ENCODE results near the gene ELK4.
"Not testable (repeated sequence)": the region's sequence is repeated elsewhere in the genome, so short reads cannot be mapped to it uniquely, and the experiment has no call there.

Gene ELK4

DNA sequence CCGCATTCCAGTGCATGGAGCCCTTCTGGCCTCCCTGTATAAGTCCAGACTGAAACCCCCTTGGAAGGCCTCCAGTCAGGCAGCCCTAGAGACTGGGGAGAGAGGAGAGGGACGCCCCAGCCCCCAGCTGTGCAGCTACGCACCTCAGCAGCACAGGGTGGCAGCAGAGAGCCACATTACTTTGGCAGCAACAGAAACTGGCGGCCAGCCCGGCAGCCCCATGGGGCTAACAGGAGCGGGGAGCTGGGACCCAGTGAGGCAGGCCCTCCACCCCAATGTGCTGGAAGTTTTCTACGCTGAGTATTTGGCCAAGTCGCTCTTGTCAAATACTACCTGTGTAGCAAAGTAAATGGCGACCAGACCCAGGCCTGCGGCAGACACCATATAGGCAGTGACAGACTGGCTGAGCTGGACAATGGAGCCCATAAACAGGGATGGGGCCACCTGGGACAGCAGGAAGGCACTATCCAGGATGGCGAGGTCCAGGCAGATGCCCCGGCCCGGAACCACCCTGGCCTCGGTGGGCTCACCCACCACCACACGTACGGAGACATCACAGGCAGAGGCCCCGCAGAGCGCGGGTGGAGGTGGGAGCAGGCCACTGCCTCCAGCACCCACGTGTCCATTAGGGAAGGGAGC lies 27.3 kb upstream of the ELK4 start:
- no peaks in the 10 kb centered on the region for H3K9me3 Mint-ChIP-seq
- no peaks in the 10 kb centered on the region for H3K36me3 Mint-ChIP-seq
- no peak overlapping the region for H3K4me3 Mint-ChIP-seq
- no peaks in the 10 kb centered on the region for H3K4me1 Mint-ChIP-seq
- peak; percentile 86 for DNase-seq
- no peak overlapping the region for H3K27ac Mint-ChIP-seq
- H3K27me3 Mint-ChIP-seq: peaks cover 39% of the 10 kb centered on the region
- CTCF ChIA-PET: interaction anchor here (0.7 to 9.0 kb wide), 60 partner anchors 9 to 451 kb away, joined by 3 to 337 read pairs (median 6); partner anchors contain the start of genes ELK4, KLHDC8A, PM20D1 and RAB29

DNA sequence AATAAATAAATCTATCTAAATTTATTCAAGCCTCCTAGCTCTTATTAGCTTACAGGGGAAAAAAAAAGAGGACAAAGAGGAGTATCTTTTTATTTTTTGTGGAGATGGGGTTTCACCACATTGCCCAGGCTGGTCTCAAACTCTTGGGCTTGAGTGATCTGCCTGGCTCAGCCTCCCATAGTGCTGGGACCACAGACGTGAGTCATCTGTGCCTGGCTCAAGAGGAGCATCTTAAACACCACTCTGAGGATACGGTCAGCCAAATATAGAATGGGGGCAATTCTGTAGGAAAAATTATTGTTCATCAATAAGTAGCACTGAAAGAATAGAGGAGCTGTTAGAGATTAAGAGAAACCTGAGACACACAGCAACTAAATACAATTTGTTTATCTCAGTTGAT lies 24.4 kb upstream of the ELK4 start:
- H3K4me3 Mint-ChIP-seq: no peak overlapping the region
- no peak for DNase-seq
- peaks cover 29% of the 10 kb centered on the region for H3K27me3 Mint-ChIP-seq
- no peaks in the 10 kb centered on the region for H3K9me3 Mint-ChIP-seq
- H3K27ac Mint-ChIP-seq: no peak overlapping the region
- no peaks in the 10 kb centered on the region for H3K36me3 Mint-ChIP-seq
- CTCF ChIA-PET: interaction anchor here (0.7 to 9.0 kb wide), 20 partner anchors 13 to 355 kb away, joined by 3 to 337 read pairs (median 6); partner anchors contain the start of genes ELK4 and RAB29
- H3K4me1 Mint-ChIP-seq: no peaks in the 10 kb centered on the region

DNA sequence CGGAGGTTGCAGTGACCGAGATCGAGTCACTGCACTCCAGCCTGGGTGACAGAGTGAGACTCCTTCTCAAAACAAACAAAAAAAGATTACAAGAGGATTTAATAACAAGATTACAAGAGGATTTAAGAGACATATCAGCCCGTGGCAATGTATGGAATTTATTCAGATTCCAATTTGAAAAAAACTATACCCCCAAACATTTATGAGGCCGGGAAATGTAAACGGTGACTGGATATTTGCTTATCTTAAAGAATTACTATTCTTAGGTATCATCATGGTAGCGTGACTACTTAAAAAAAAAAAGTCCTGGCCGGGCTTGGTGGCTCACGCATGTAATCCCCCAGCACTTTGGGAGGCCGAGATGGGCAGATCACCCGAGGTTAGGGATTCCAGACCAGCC lies 21.2 kb upstream of the ELK4 start:
- no peak for DNase-seq
- Mint-ChIP-seq H3K4me3 (no peak overlapping the region), H3K27ac (no peak overlapping the region), H3K36me3 (no peaks in the 10 kb centered on the region), H3K27me3 (peaks cover 22% of the 10 kb centered on the region), H3K9me3 (no peaks in the 10 kb centered on the region), H3K4me1 (no peaks in the 10 kb centered on the region)
- CTCF ChIA-PET: interaction anchor here (0.6 to 9.0 kb wide), 4 partner anchors 22 to 147 kb away, joined by 4 to 337 read pairs (median 155); partner anchors contain the start of gene ELK4

DNA sequence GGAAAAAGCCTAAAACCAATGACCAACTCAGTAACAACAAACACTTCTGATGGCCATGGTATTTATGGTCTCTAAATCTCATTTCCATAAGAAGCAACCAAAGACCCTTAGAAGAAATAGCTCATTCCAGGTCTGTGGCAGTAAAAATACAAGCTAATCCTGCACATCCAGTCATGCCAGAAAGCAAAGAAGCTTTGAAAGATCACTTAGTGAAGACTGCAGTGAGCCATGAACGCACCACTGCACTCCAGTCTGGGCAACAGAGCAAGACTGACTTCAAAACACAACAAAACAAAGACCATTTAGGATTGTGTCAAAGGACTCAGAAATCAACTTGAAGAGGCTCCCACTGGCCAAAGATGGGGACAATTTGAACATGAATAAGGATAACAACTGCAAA lies 18.4 kb upstream of the ELK4 start:
- Mint-ChIP-seq H3K27ac (no peak overlapping the region), H3K27me3 (peaks cover 13% of the 10 kb centered on the region), H3K4me1 (no peaks in the 10 kb centered on the region), H3K9me3 (no peaks in the 10 kb centered on the region), H3K4me3 (no peak overlapping the region), H3K36me3 (no peaks in the 10 kb centered on the region)
- CTCF ChIA-PET: interaction anchor here (0.6 to 4.9 kb wide), 4 partner anchors 8 to 327 kb away, joined by 3 to 32 read pairs (median 7); no protein-coding TSS in a partner anchor
- DNase-seq: no peak

DNA sequence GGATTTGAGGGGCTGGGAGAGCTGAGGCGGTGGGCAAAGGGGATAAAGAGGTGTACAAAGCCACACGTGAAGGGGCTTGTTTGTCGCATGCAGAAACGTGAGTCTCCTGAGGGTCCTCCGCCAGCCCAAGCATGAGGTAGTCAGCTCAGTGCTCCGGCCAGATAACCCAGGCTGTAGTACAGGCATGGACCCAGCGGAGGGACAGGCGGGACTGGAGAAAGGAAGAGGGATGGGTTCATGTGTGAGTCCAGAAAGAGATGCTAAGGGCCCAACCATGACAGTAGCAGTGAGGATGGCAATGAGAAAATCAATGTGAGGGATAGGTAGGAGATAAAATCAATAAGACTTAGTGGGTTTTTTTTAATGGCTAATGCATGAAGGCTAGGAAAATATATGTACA lies 13.7 kb upstream of the ELK4 start:
- Mint-ChIP-seq H3K4me1 (no peaks in the 10 kb centered on the region), H3K4me3 (no peak overlapping the region), H3K27me3 (peaks cover 18% of the 10 kb centered on the region), H3K27ac (no peak overlapping the region), H3K36me3 (no peaks in the 10 kb centered on the region), H3K9me3 (no peaks in the 10 kb centered on the region)
- CTCF ChIA-PET: interaction anchor here (0.8 to 2.5 kb wide), 4 partner anchors 8 to 62 kb away, joined by 3 to 11 read pairs (median 4); no protein-coding TSS in a partner anchor
- no peak for DNase-seq

DNA sequence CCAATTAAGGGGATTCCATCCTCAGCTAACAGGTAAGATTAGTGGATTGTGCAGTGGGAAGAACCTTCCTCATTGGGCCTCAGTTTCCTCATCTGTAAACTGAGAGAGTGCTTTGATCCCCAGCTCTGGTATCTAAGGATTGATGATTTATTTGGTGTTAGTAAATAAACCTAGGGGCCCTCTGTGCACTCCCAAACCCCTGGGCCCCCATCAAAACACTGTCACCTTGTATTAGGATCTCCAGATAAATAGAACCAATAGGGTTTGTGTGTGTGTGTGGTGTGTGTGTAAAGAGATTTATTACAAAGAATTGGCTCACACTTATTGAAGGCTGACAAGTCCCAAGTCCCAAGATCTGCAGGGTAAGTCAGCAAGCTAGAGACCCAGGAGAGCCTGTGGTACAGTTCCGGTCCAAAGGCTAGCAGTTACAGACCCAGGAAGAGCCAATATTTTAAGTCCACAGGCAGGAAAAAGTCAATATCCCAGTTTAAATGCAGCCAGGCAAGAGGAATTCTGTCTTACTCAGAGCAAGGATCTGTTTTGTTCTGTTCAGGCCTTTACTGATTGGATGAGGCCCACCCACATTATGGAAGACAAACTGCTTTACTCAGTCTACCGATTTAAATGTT lies 11.0 kb upstream of the ELK4 start:
- CTCF ChIA-PET: interaction anchor here (0.7 to 3.0 kb wide), 4 partner anchors 10 to 106 kb away, joined by 5 to 16 read pairs (median 10); partner anchors contain the start of gene ELK4

DNA sequence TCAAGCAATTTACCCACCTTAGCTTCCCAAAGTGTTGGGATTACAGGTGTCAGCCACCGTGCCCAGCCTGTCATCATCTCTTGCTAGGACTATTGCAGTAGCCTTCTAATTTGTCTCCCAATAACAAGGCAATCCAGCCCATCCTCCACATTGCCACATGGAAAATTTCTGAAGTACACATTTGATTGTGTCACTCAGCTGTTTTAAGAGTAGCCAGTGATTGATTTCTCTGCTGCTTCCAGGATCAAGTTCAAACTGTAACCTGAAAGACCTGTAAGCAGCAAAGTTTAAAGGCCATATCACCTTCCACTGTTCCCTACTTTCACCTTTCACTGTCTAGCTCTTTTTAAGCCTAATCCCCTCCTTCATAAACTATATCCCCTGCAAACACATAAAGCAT lies 7.8 kb upstream of the ELK4 start:
- Mint-ChIP-seq H3K27me3 (peaks cover 36% of the 10 kb centered on the region), H3K4me1 (peaks cover 15% of the 10 kb centered on the region), H3K27ac (no peak overlapping the region), H3K4me3 (no peak overlapping the region), H3K36me3 (no peaks in the 10 kb centered on the region), H3K9me3 (no peaks in the 10 kb centered on the region)
- DNase-seq: no peak
- CTCF ChIA-PET: interaction anchor here (0.6 to 1.1 kb wide), 2 partner anchors 16 to 48 kb away, joined by 4 read pairs; no protein-coding TSS in a partner anchor

More for the DNA sequence above, 11.0 kb upstream of the ELK4 start:
- Mint-ChIP-seq H3K4me3 (no peak overlapping the region), H3K27me3 (peaks cover 26% of the 10 kb centered on the region), H3K9me3 (no peaks in the 10 kb centered on the region), H3K27ac (no peak overlapping the region), H3K4me1 (no peaks in the 10 kb centered on the region), H3K36me3 (no peaks in the 10 kb centered on the region)
- no peak for DNase-seq

DNA sequence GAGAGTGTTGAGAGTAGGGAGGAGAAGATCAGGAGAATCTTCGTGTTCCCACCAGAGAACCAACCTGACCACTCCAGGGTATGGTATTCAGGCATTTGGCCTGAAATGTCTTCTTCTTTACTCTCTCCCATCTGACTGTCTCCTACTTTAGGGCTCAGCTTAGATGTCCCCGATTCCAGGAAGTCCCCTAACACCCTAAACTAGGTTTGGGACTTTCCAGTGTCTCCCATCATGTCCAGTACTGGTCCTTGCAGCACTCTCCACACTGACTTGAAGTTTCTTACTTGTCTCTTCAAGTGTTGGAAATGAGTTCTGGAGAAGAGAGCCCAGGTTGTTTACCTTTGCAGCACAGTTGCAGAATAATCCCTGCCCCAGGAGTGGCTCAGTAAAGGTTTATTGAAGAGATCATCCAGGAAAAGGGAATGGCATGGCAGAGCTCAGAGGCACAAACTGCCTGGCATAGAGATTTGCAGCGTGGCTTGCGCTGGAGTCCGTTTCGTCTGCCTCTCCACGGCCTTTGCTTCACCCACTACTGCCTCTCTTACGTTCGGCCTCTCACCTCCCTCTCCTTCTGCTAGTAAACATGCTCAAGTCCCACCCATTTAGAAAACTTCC lies 6.2 kb upstream of the ELK4 start:
- CTCF ChIA-PET: interaction anchor here (0.9 to 3.4 kb wide), 3 partner anchors 21 to 152 kb away, joined by 3 to 28 read pairs (median 3); no protein-coding TSS in a partner anchor
- H3K27ac Mint-ChIP-seq: no peak overlapping the region
- H3K36me3 Mint-ChIP-seq: no peaks in the 10 kb centered on the region
- no peaks in the 10 kb centered on the region for H3K9me3 Mint-ChIP-seq
- H3K27me3 Mint-ChIP-seq: peaks cover 36% of the 10 kb centered on the region
- peaks cover 17% of the 10 kb centered on the region for H3K4me1 Mint-ChIP-seq
- no peak for DNase-seq
- H3K4me3 Mint-ChIP-seq: no peak overlapping the region

DNA sequence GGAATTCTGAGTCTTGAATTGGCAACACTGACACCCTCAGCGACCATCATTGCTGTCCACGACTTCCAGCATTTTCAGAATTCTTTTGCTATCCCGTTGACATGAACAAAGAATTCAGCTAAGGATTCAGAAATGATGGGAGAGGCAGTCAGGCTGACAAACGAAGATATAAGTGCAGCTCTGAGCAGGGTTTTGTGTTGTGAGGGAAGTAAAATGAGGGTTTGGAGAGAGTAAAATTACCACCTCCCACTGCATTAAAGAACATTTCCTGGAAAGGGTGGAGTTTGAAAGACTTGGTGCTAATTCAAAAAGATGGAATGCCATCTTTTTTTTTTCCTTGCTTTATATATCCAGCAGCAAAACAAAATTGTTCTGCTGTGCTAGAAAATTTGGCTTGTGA lies 4.9 kb upstream of the ELK4 start:
- no peaks in the 10 kb centered on the region for H3K36me3 Mint-ChIP-seq
- no peak overlapping the region for H3K27ac Mint-ChIP-seq
- DNase-seq: no peak
- H3K27me3 Mint-ChIP-seq: peaks cover 36% of the 10 kb centered on the region
- no peak overlapping the region for H3K4me3 Mint-ChIP-seq
- no peaks in the 10 kb centered on the region for H3K9me3 Mint-ChIP-seq
- CTCF ChIA-PET: interaction anchor here (0.9 to 3.4 kb wide), 4 partner anchors 19 to 45 kb away, joined by 3 to 28 read pairs (median 10); no protein-coding TSS in a partner anchor
- peaks cover 25% of the 10 kb centered on the region for H3K4me1 Mint-ChIP-seq

DNA sequence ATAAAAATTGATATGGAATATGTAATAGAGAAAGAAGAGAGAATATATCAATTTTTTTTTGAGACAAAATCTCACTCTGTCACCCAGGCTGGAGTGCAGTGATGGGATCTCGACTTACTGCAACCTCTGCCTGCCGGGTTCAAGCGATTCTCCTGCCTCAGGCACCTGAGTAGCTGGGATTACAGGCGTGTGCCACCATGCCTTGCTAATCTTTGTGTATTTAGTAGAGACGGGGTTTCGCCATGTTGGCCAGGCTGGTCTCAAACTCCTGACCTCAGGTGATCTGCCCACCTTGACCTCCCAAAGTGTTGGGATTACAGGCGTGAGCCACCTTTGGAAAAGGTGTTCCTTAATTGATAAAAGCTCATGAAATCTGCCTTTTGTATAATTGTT lies 4.3 kb upstream of the ELK4 start:
- CTCF ChIA-PET: interaction anchor here (1.2 to 3.4 kb wide), 4 partner anchors 19 to 48 kb away, joined by 3 to 28 read pairs (median 10); no protein-coding TSS in a partner anchor
- H3K36me3 Mint-ChIP-seq, H3K27ac Mint-ChIP-seq, H3K9me3 Mint-ChIP-seq, DNase-seq, H3K4me3 Mint-ChIP-seq: not testable (repeated sequence)
- H3K4me1 Mint-ChIP-seq: peaks cover 25% of the 10 kb centered on the region
- H3K27me3 Mint-ChIP-seq: peaks cover 31% of the 10 kb centered on the region

DNA sequence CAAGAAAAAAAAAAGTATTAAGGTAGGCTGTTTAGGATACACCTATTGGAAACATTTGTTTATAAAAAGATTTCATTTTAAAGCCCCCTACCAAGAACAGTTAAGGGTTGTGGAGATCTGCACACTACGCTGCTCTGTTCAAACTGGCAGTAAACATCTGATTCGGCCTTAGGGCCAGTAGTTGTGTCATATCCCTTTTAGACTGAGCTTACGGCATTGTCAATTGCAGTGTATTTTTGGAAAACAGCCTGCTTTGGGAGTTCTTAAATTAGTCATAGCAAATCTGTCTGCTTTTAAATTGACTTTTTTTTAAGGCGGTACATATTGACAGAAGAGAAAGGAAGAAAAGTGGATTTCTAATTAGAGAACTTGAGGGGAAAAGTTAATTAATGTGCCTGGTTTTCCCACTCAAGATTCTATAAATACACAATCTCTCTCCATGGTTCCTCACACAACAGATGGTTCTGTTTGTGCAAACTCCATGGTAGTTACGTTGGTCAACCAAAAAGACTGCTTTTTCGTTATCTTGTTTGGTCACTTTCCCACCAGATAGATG lies 1.7 kb upstream of the ELK4 start:
- CTCF ChIA-PET: interaction anchor here (1.1 to 7.2 kb wide), 7 partner anchors 15 to 106 kb away, joined by 4 to 234 read pairs (median 10); no protein-coding TSS in a partner anchor
- peaks cover 20% of the 10 kb centered on the region for H3K27me3 Mint-ChIP-seq
- H3K4me1 Mint-ChIP-seq: peaks cover 43% of the 10 kb centered on the region
- H3K36me3 Mint-ChIP-seq: peaks cover 16% of the 10 kb centered on the region
- no peak for DNase-seq
- H3K27ac Mint-ChIP-seq: no peak overlapping the region
- H3K9me3 Mint-ChIP-seq: no peaks in the 10 kb centered on the region
- no peak overlapping the region for H3K4me3 Mint-ChIP-seq

DNA sequence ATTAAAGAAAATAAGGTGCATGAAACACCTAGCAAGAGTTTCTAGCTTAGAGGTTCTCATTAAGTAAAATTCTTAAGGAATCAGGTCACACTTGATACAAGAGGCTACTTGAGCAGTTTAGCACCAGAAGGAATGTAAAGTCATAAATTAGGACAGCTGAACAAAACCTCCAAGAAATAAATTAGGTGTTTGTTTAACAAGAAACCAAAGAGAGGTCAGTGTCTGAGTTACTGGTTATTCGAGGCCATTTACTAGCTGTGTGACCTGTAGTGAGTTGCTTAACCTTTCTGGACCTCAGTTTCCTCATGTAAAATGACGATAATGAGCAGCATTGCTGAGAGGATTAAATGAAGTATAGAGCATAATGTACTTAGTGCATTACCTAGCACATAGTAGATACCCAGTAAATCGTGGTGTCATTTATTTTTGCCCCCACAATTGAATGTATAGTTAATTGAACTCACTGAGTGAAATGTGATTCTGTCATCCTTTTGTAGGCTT lies 908 bp upstream of the ELK4 start:
- peak overlapping the region; percentile 77 for H3K4me3 Mint-ChIP-seq
- H3K36me3 Mint-ChIP-seq: peaks cover 22% of the 10 kb centered on the region
- CTCF ChIA-PET: interaction anchor here (0.6 to 7.2 kb wide), 18 partner anchors 9 to 283 kb away, joined by 3 to 234 read pairs (median 5); no protein-coding TSS in a partner anchor
- H3K27me3 Mint-ChIP-seq: peaks cover 12% of the 10 kb centered on the region
- H3K4me1 Mint-ChIP-seq: peaks cover 51% of the 10 kb centered on the region
- H3K9me3 Mint-ChIP-seq: no peaks in the 10 kb centered on the region
- peak overlapping the region; percentile 93 for H3K27ac Mint-ChIP-seq
- no peak for DNase-seq

DNA sequence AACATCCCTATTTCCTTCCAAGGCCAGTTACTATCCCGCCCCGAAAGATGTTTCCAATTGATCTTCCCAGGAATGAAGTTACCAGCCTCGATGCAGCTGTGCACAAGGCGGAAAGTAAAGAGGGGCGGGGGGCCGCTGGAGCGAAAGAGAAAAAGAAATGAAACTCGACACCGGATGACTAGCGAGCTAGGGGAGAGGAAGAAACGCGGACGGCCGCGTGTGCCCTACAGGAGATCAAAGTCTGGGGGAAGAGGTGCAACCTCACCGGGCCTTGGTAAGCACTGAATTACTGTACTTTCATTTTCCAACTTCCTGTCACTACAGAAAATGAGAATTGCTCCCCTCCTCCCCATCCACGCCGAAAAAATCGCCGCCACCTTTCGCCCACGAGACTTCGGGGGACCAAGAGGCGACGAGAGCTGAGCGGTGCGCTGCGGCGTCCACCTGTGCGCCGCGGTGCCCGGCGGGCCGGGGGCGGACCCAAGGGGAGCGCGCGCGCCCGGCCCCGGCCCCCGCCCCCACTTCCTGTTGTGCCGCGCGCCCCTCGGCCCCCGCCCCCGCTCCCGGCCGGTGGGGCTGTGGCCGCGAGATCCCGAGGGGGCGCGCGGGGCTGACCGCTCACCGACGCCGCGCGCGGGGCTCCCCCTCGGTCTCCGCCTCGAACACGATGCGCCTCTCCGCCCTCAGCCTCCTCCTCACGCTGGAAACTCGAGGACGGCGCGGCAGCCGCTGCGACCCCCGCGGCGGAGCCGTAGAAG lies 622 bp downstream of the ELK4 start:
- Mint-ChIP-seq H3K4me1 (peaks cover 54% of the 10 kb centered on the region), H3K36me3 (peaks cover 32% of the 10 kb centered on the region), H3K9me3 (no peaks in the 10 kb centered on the region), H3K27ac (peak overlapping the region; percentile 97), H3K4me3 (peak overlapping the region; percentile 87), H3K27me3 (no peaks in the 10 kb centered on the region)
- CTCF ChIA-PET: interaction anchor here (0.8 to 7.2 kb wide), 5 partner anchors 9 to 106 kb away, joined by 3 to 234 read pairs (median 14); no protein-coding TSS in a partner anchor
- peak; percentile 92 for DNase-seq
